HUES48 (cell line): ENCODE measurements around the gene SLC35E2B.
"Not testable (repeated sequence)": the region's sequence is repeated elsewhere in the genome, so short reads cannot be mapped to it uniquely, and the experiment has no call there.

Source experiments
- H3K27ac ChIP-seq: one replicate; pipeline ENCODE4 v1.7.0; 2013; ENCODE audit warnings: low read depth, low read length, inconsistent platforms
- H3K27me3 ChIP-seq: 2 replicates; pipeline ENCODE4 v1.6.1; 2013; ENCODE audit warnings: mild to moderate bottlenecking, low read length; ENCODE audit not compliant: control insufficient read depth, insufficient read depth
- H3K36me3 ChIP-seq: 2 replicates; pipeline ENCODE4 v1.6.1; 2013; ENCODE audit warnings: low read length; ENCODE audit not compliant: control insufficient read depth, insufficient read depth
- H3K4me1 ChIP-seq: 2 replicates; pipeline ENCODE4 v1.6.1; 2013; ENCODE audit warnings: mild to moderate bottlenecking, low read length; ENCODE audit not compliant: control insufficient read depth, insufficient read depth
- H3K4me3 ChIP-seq: 2 replicates; pipeline ENCODE4 v1.5.1; 2013; ENCODE audit warnings: mild to moderate bottlenecking, low read depth, low read length
- H3K9ac ChIP-seq: 2 replicates; pipeline ENCODE4 v1.6.1; 2013; ENCODE audit warnings: mild to moderate bottlenecking, low read depth, low read length, moderate library complexity
- H3K9me3 ChIP-seq: 2 replicates; pipeline ENCODE4 v1.6.1; 2013; ENCODE audit warnings: low read length; ENCODE audit not compliant: control insufficient read depth, insufficient read depth

SLC35E2B gene

DNA sequence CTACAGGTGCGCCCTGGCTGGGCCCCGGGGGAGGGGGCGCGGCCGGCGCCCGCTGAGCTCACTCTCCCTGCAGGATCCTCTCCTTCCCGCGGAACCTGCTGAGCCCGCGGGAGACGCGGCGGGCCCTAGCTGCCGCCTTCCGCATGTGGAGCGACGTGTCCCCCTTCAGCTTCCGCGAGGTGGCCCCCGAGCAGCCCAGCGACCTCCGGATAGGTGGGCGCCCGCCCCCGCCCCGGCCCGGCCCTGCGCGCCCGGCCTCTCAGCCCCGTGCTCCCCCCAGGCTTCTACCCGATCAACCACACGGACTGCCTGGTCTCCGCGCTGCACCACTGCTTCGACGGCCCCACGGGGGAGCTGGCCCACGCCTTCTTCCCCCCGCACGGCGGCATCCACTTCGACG is 7.5 kb upstream of the SLC35E2B start:
- H3K36me3 ChIP-seq, H3K4me1 ChIP-seq, H3K27ac ChIP-seq, H3K4me3 ChIP-seq, H3K9me3 ChIP-seq, H3K27me3 ChIP-seq, H3K9ac ChIP-seq: not testable (repeated sequence)

DNA sequence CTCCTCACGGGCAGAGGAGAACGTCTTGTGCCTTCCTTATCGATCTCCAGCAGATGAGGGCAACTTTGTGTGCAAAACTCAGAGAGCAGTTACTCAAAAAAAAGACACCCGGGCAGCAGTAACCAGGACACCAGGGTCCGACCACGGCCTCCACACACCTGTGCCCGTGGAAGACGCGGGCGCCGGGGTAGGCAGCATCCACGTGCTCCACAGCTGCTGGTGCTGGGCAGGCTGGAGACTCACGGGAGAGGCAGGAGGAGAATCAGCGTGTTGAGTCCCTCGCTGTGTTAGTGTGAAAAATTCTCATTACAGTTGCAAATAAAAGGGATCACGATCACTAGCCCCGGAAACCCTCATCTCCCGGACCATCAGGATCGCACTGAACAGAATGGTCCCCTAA is 6.5 kb upstream of the SLC35E2B start:
- H3K36me3 ChIP-seq, result not testable (repeated sequence)

DNA sequence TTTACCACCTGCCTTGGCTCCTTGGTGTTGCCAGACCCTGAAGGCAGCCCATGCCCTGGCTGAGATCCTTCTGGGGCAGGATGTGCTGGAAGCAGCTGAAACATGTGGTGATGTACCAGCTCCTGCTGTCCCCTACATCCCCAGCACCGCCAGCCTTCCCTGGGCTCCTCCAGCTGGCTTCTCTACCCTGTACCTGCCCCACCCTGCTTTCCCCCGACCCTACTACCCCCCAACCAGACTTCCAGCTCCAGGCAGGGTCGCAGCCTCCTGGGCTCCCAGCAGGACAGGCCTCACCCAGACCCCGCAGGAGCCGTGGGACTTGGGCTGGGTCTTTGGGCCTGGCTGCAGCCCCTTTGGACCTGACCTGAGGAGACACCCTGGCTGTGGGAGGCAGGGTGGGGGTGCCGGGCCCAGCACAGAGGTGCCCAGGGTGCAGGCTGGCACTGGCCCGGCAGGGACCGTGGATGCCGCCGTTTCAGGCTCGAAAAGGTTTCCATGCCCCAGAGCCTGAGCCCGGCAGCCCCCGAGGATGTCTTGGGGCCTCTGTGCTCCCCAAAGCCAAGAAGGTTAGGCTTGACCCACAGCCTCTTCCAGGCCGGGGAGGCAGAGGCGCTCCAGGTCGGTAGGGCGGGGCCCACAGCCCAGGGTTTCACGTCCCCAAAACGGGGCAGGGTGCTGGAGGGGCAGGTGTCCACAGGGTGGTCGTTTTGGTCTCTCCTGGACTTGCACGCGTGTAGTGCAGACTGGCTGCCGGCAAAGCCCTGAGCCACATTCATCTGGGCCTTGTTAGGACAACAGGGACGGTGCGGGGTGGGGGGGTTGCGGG is 5.0 kb upstream of the SLC35E2B start:
- not testable (repeated sequence) for H3K4me3 ChIP-seq, H3K9ac ChIP-seq, H3K4me1 ChIP-seq, H3K27ac ChIP-seq, H3K27me3 ChIP-seq, H3K36me3 ChIP-seq, H3K9me3 ChIP-seq

More for the DNA sequence above, 6.5 kb upstream of the SLC35E2B start:
- H3K4me3 ChIP-seq, H3K27ac ChIP-seq, H3K9me3 ChIP-seq, H3K27me3 ChIP-seq, H3K4me1 ChIP-seq, H3K9ac ChIP-seq: not testable (repeated sequence)

DNA sequence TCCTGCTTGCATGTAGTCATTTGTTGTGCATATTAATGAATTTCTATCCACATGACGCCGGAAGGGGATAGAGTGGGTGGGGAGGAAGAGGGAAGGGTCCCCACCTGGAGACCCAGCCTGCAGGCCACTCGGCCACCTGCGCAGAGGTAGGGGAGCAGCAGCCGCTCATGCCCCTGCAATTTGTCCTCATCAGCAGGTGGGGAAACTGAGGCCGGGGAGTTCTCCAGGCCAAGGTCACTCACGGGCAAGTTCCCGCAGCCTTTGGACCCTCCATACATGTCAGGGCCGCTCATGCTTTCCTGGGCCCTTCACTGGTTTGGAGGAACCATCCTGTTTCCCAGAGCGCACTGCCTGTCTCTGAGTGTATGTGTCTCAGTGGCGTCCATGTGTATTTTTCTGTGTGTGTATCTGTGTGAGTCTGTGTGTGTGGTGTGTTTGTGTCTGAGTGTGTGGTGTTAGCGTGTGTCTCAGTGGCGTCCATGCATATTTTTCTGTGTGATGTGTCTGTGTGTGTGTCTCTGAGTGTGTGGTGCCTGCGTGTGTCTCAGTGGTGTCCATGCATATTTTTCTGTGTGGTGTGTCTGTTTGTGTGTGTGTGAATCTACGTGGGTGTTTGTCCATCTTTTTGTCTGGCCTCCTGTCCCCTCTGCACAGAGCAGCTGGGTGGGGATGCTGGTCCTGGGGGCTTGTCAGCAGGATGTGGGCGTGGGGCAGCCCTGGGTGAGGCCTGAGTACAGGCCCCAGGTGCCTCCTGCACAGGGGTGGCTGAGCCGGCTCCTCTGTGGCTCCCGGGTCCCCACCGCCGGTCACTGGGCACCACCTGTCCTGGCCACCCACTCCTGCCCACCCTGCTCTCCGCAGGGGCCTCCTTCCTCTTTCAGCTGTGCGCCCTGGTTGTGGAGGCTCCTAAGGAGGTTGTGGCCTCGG is 4.1 kb upstream of the SLC35E2B start:
- not testable (repeated sequence) for H3K27me3 ChIP-seq, H3K36me3 ChIP-seq, H3K9me3 ChIP-seq, H3K4me3 ChIP-seq, H3K4me1 ChIP-seq, H3K27ac ChIP-seq, H3K9ac ChIP-seq

DNA sequence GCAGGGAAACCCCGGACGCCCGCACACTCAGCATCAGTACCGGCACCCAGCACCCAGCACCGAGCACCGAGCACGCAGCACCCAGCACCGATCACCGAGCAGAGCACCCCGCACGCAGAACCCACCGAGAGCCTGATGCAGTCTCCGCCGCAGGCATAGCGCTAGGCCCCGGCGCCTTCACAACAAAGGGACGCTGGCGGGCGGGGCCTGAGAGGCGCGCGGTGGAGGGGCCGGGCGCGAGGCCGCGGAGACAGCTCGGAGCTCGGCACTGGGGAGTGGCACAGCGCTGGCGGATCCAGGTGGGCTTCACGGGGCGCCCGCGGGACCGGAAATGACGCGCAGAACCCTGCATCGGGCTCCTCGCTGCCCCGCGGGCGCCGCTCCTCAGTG is 276 bp downstream of the SLC35E2B start:
- Histone ChIP-seq H3K9ac (peak overlapping the region; percentile 93), H3K4me3 (peak overlapping the region; percentile 63), H3K27ac (peak overlapping the region; percentile 93)
- not testable (repeated sequence) for H3K36me3 ChIP-seq, H3K27me3 ChIP-seq, H3K4me1 ChIP-seq, H3K9me3 ChIP-seq

DNA sequence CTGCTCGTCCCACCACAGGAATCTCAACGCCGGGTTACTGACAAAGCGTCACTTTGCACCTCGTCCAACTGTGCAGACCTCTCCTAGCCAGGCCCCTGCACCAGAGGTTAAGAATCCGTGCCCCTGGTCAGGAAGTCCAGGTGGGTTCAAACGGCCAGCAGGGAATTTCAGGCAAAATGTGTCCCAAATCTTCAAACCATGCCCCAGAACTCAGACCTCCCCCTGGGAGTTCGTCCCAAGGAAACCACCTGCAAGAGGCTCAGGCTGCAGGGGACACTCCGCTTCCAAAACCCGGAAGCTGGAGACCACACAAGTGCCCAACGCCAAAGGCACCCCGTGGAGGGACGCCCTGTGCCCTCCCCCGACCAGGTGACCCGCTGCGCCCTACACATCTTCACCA is 1.2 kb downstream of the SLC35E2B start:
- not testable (repeated sequence) for H3K4me3 ChIP-seq, H3K36me3 ChIP-seq, H3K9me3 ChIP-seq, H3K9ac ChIP-seq, H3K4me1 ChIP-seq, H3K27me3 ChIP-seq, H3K27ac ChIP-seq

DNA sequence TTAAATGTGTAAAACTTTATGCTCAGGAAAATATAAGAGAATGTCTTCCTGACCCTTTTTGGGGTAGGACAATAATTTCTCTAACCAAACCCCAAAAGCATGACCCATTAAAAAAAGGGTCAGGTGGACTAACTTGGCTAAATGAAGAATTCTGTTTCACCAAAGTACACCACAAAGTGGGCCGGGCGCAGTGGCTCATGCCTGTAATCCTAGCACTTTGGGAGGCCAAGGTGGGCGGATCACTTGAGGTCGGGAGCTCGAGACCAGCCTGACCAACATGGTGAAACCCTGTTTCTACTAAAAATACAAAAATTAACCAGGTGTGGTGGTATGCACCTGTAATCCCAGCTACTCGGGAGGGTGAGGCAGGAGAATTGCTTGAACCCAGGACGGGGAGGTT is 3.1 kb downstream of the SLC35E2B start:
- H3K9me3 ChIP-seq, H3K36me3 ChIP-seq, H3K9ac ChIP-seq, H3K4me3 ChIP-seq, H3K4me1 ChIP-seq, H3K27me3 ChIP-seq, H3K27ac ChIP-seq: not testable (repeated sequence)

DNA sequence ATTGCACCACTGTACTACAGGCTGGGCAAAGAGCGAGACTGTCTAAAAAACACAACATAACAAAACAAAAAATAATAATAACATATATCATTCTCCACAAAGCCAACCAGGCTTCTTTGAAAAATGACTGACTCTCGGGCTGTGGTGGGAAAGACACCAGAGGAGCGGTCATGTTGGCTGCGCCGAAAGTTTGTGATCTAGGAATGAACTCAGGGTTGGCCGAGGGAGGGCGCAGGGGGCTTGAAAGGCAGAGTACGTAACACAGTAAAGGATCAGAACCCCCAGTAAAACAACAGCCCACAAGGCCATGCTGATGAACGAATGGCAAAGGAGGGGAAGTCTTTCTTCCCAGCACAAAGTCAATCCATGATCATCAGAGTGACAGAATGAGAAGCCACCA is 4.7 kb downstream of the SLC35E2B start:
- no peak overlapping the region for H3K4me3 ChIP-seq
- H3K9ac ChIP-seq, result no peak overlapping the region
- H3K9me3 ChIP-seq, result no peaks in the 10 kb centered on the region
- peaks cover 4% of the 10 kb centered on the region; the same call in 1 of the 2 replicates for H3K36me3 ChIP-seq
- peaks cover 5% of the 10 kb centered on the region for H3K4me1 ChIP-seq
- no peak overlapping the region for H3K27ac ChIP-seq
- no peaks in the 10 kb centered on the region for H3K27me3 ChIP-seq

DNA sequence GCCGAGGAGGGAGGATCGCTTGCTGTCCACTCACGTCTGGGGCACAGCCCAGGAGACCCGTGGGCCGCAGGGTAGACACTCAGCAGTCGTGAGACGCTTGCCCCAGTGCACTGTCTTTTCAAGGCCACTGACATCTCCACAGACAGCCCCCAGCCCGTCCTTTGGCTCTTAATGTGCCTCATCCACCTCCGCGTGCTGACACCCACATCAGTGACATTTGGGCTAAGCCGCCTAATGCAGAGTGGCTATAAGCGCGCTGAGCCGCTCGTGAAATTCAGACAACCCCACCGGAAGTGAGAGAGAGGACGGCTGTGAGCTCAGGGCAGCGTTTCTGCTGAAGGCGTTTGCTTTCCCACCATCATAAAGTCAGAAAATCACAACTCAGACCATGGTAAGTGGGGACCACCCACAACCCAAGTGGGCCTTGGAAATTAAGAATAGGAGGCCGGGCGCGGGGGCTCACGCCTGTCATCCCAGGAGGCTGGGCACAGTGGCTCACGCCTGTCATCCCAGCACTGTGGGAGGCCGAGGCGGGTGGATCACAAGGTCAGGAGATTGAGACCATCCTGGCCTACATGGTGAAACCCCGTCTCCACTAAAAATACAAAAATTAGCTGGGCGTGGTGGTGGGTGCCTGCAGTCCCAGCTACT is 8.4 kb downstream of the SLC35E2B start:
- Histone ChIP-seq H3K27ac (peak overlapping the region; percentile 17), H3K4me3 (no peak overlapping the region), H3K9me3 (no peaks in the 10 kb centered on the region), H3K36me3 (peaks cover 7% of the 10 kb centered on the region; the same call in 1 of the 2 replicates), H3K4me1 (peaks cover 5% of the 10 kb centered on the region), H3K9ac (no peak overlapping the region), H3K27me3 (no peaks in the 10 kb centered on the region)

DNA sequence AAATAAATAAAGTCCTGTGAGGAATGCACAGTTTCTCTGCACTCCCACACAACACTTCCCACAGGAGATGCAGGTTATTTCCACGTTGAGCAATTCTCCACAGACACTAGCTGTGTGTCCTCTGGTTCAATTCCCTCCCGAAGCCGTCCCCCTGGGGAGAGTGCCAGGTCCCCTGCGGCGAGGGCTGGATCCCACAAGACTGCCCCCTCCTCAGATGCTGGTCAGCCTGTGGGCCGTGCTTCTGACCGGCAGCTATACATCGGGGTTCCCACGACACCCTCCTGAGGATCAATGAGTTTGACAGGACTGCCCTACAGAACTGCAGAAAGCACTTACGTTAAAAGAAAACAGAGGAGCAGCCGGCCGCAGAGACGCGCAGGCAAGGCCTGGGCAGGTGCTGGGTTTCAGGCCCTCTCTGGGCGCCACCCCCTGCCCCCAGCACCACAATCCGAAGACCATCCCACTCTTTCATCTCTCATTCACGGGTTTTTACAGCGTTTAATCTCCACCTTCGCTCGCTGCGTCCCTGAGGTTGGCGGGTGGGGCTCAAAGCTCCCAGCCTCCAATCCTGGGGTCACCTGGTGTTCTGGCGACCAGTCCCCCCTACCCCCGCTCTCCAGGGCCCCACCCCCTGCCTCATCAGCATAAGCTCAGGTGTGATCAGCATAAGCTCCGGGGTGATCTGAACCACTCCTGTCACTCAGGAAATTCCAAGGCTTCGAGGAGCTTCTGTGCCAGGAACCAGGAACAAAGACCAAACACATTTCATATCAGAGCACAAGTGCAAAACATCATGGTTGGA is 9.3 kb downstream of the SLC35E2B start:
- H3K9me3 ChIP-seq, result no peaks in the 10 kb centered on the region
- peak overlapping the region; percentile 17 for H3K27ac ChIP-seq
- peaks cover 9% of the 10 kb centered on the region for H3K4me1 ChIP-seq
- H3K9ac ChIP-seq, result no peak overlapping the region
- H3K27me3 ChIP-seq, result no peaks in the 10 kb centered on the region
- H3K4me3 ChIP-seq, result no peak overlapping the region
- H3K36me3 ChIP-seq, result peaks cover 5% of the 10 kb centered on the region; the same call in 1 of the 2 replicates
